GM12875 (cell line): ENCODE measurements around the gene SMIM35.

Experiments used
- H3K4me3 ChIP-seq: one replicate; pipeline ENCODE4 v1.5.1; 2011; ENCODE audit warnings: low read depth, low read length, control low read depth
- CTCF ChIP-seq: IDR thresholded peaks from 2 replicates; pipeline ENCODE4 v1.5.1; 2011; ENCODE audit warnings: low read depth, mild to moderate bottlenecking, control low read depth, inconsistent platforms, low read length, moderate library complexity, borderline replicate concordance; ENCODE audit not compliant: insufficient read depth

The SMIM35 gene

GRCh38 chr11:118129471-118130172, 42.9 kb upstream of the SMIM35 start:
- TF ChIP-seq CTCF: no peak
- no peak overlapping the region for H3K4me3 ChIP-seq

GRCh38 chr11:118128721-118129470, 42.1 kb upstream of the SMIM35 start:
- TF ChIP-seq CTCF: no peak
- H3K4me3 ChIP-seq: no peak overlapping the region

GRCh38 chr11:118128310-118128709, 41.5 kb upstream of the SMIM35 start:
- H3K4me3 ChIP-seq: no peak overlapping the region
- TF ChIP-seq CTCF: no peak

DNA sequence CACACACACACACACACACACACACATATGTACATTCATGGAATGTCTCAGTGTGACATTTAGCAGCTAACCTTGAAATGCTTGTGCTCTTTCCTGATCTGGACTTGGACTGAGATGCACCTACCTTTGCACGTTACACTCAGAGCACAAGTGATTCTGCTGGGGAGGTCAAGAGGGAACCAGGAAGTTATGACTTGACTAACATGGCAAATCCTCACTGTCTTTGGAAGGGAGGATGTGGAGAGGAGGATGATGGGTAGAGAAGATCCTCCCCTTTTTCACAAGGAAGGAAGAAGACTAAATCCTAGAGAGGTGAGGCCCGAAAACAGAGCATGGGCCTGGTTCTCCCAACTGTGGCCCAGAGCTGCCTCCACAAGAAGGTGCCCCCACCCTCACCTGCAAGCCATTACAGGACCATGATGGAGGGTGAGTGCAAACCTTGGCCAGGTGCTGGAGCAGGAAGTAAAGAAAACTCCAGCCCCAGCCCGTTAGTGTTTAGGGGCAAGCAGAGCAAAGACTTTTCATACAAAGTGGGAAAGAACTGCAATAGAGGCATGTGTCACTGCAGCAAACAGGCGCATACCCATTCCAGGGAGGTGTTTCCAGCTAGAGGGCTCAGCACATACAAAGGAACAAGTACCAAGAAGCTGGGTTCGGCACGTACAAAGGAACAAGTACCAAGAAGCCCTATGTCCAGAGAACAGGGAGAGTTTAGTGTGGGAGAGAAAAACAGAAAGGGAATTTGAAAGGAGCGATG, 39.5 kb upstream of the SMIM35 start:
- no peak for TF ChIP-seq CTCF
- H3K4me3 ChIP-seq: no peak overlapping the region

DNA sequence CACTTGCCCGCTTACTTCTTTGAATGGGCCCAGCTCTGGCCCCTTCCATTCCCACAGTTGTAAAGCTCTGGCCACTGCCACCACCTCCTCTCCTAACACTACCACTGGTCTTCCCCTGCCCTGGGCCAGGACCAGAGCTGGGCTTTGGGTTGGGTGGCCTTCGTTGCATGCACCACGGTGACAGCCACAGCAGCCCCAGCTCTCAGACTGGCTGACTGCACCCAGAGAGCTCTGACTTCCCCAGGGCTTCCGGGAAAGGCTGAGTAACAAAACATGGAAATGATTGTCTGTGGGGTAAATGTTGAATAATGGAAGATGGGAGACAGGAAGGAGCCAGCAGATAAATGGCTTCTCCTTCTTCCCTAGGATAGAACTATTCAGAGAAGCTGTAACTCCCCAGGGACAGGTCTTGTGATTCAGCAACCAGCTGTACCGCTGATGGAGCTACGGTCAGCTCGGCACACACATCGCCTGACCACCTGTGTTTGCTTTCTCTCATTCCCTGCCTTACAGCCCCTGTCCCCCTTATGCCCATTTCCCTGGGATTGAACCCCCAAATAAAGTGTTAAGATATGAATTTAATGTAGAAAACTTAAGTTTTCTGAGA, 38.3 kb upstream of the SMIM35 start:
- no peak overlapping the region for H3K4me3 ChIP-seq
- TF ChIP-seq CTCF: no peak

GRCh38 chr11:118120793-118121192, 34.0 kb upstream of the SMIM35 start:
- TF ChIP-seq CTCF: no peak

More at GRCh38 chr11:118120793-118121192, 34.0 kb upstream of the SMIM35 start:
- no peak overlapping the region for H3K4me3 ChIP-seq
